Activated T-cell treated with anti-CD3 and anti-CD28 coated beads, Interleukin-2, amount 50 U/mL, for 1 hour (primary cell): ENCODE measurements around the gene UPF2.
"Not testable (repeated sequence)": the region's sequence is repeated elsewhere in the genome, so short reads cannot be mapped to it uniquely, and the experiment has no call there.

Experiments
- DNase-seq: peaks from one replicate; pipeline ENCODE4 v3.0.0-alpha.2; 2020

The UPF2 gene

GRCh38 chr10:11901833-11902475 is 140.7 kb downstream of the UPF2 start:
- no peak for DNase-seq

- no peak for DNase-seq
Observed at GRCh38 chr10:11901454-11901832, 141.2 kb downstream of the UPF2 start.

- no peak for DNase-seq
Observed at GRCh38 chr10:11901036-11901301, 141.6 kb downstream of the UPF2 start.

- no peak for DNase-seq
Observed at GRCh38 chr10:11899067-11899876, 143.3 kb downstream of the UPF2 start.

GRCh38 chr10:11898372-11899066 is 144.1 kb downstream of the UPF2 start:
- no peak for DNase-seq

- DNase-seq = no peak
Observed at GRCh38 chr10:11898033-11898371, 144.6 kb downstream of the UPF2 start.

- DNase-seq = no peak
Observed at GRCh38 chr10:11896549-11897200, 145.9 kb downstream of the UPF2 start.

GRCh38 chr10:11895598-11895997 is 147.0 kb downstream of the UPF2 start:
- no peak for DNase-seq

- DNase-seq = no peak
Observed at GRCh38 chr10:11895108-11895466, 147.5 kb downstream of the UPF2 start.

GRCh38 chr10:11894381-11895107 is 148.1 kb downstream of the UPF2 start:
- no peak for DNase-seq

GRCh38 chr10:11893749-11894278 is 148.8 kb downstream of the UPF2 start:
- no peak for DNase-seq

GRCh38 chr10:11891776-11892486 is 150.7 kb downstream of the UPF2 start:
- DNase-seq = no peak

- DNase-seq = not testable (repeated sequence)
Observed at GRCh38 chr10:11889263-11889662, 153.3 kb downstream of the UPF2 start.

- no peak for DNase-seq
Observed at GRCh38 chr10:11887381-11888227, 155.0 kb downstream of the UPF2 start.

- no peak for DNase-seq
Observed at GRCh38 chr10:11886851-11887250, 155.8 kb downstream of the UPF2 start.

GRCh38 chr10:11886138-11886474 is 156.5 kb downstream of the UPF2 start:
- no peak for DNase-seq

- no peak for DNase-seq
Observed at GRCh38 chr10:11885437-11886137, 157.0 kb downstream of the UPF2 start.

GRCh38 chr10:11884706-11885423 is 157.7 kb downstream of the UPF2 start:
- no peak for DNase-seq

- no peak for DNase-seq
Observed at GRCh38 chr10:11882646-11883375, 159.8 kb downstream of the UPF2 start.
